Caco-2 (cell line): Measurements from ENCODE around the gene LRP4. TPM values are rescaled to one million over a fixed set of nuclear protein-coding genes. Genes with fewer than 3 reads are reported as not detected.

Source experiments
- BruUV-seq: library from RNA; stranded (reverse); fragments of 400-500 nt; replicated peaks from 2 replicates; lab custom pipeline; 2021; lab: Mats Ljungman, UMichigan
- CTCF ChIA-PET: fragments of 300-600 bp; sonication (Branson Sonifier 250); formaldehyde crosslinking; loops from one replicate; lab custom pipeline; 2022; ENCODE audit warnings: antibody characterized with exemption; lab: Charles Lee
- POLR2A ChIA-PET: fragments of 300-600 bp; sonication (Branson Sonifier 250); formaldehyde crosslinking; loops from one replicate; lab custom pipeline; 2022; ENCODE audit warnings: antibody characterized with exemption; lab: Charles Lee
- DNase-seq, 2 experiments: peaks; one replicate each; pipeline versions ENCODE4 v3.0.0 to v3.0.0-alpha.2; 2020 to 2022
- H3K27me3 ChIP-seq: replicated peaks from 2 replicates; pipeline ENCODE4 v1.6.0; 2011; ENCODE audit warnings: low read length; ENCODE audit not compliant: control insufficient read depth, insufficient read depth
- H3K36me3 ChIP-seq: 2 replicates; pipeline ENCODE4 v1.5.1; 2011; ENCODE audit warnings: low read length; ENCODE audit not compliant: control insufficient read depth, insufficient read depth
- H3K4me1 ChIP-seq: fragments of 250-450 bp; sonication (Bioruptor Pico); 2 replicates; pipeline ENCODE4 v1.5.1; 2020; ENCODE audit warnings: mild to moderate bottlenecking
- H3K4me3 ChIP-seq: 2 replicates; pipeline ENCODE4 v1.5.1; 2011; ENCODE audit warnings: low read depth, mild to moderate bottlenecking, control low read depth, low read length
- H3K9me3 ChIP-seq: fragments of 250-450 bp; sonication (Bioruptor Pico); 2 replicates; pipeline ENCODE4 v1.5.1; 2020; ENCODE audit warnings: mild to moderate bottlenecking, moderate library complexity
- H3K27ac Mint-ChIP-seq: one replicate; pipeline ENCODE4 v1.8.0; 2022; ENCODE audit warnings: mixed read lengths; ENCODE audit not compliant: unreplicated experiment
- H3K27me3 Mint-ChIP-seq: one replicate; pipeline ENCODE4 v1.8.0; 2022; ENCODE audit warnings: mixed read lengths; ENCODE audit not compliant: insufficient read depth, unreplicated experiment
- H3K36me3 Mint-ChIP-seq: one replicate; pipeline ENCODE4 v1.8.0; 2022; ENCODE audit warnings: mild to moderate bottlenecking, mixed read lengths; ENCODE audit not compliant: insufficient read depth, unreplicated experiment
- H3K4me1 Mint-ChIP-seq: one replicate; pipeline ENCODE4 v1.8.0; 2022; ENCODE audit warnings: low read depth, mixed read lengths; ENCODE audit not compliant: unreplicated experiment
- H3K4me3 Mint-ChIP-seq: one replicate; pipeline ENCODE4 v1.8.0; 2022; ENCODE audit warnings: mild to moderate bottlenecking, moderate library complexity, mixed read lengths; ENCODE audit not compliant: unreplicated experiment
- H3K9me3 Mint-ChIP-seq: one replicate; pipeline ENCODE4 v1.8.0; 2022; ENCODE audit warnings: mixed read lengths; ENCODE audit not compliant: unreplicated experiment
- CTCF ChIP-seq, 2 experiments: fragments of 200-600 bp in 1 of 2; IDR thresholded peaks; 1 replicate in 1 of 2; 2 replicates in 1 of 2; pipeline versions ENCODE4 v1.5.1 to v1.8.0; 2011 to 2022; ENCODE audit warnings: antibody characterized with exemption in 1 of 2, control low read depth in 1 of 2, inconsistent platforms in 1 of 2, low read depth in 1 of 2, low read length in 1 of 2, mild to moderate bottlenecking in 1 of 2, moderate library complexity in 1 of 2; ENCODE audit not compliant: insufficient read depth in 1 of 2, severe bottlenecking in 1 of 2, unreplicated experiment in 1 of 2
- intact Hi-C: fragments of 100-400 bp; cut with micrococcal nuclease; formaldehyde crosslinking; loops from one replicate; pipeline ENCODE4 v1.10.0; 2022; ENCODE audit not compliant: unreplicated experiment
- total RNA-seq: library from RNA; stranded (reverse); gene quantifications from 2 replicates; pipeline ENCODE4 v1.2.3, GENCODE V29; 2022

LRP4 gene
- total RNA-seq, 1 experiment from 2014 or later = 11.1 TPM

- intact Hi-C loops = no loop called here
- Mint-ChIP-seq H3K36me3 (no peaks in the 10 kb centered on the region), H3K27ac (no peak overlapping the region), H3K4me3 (no peak overlapping the region), H3K9me3 (no peaks in the 10 kb centered on the region), H3K27me3 (no peaks in the 10 kb centered on the region), H3K4me1 (no peaks in the 10 kb centered on the region)
- POLR2A ChIA-PET = no interaction called here
- CTCF ChIA-PET = no interaction called here
- no TSS peak for BruUV-seq
- Histone ChIP-seq H3K36me3 (no peaks in the 10 kb centered on the region), H3K27me3 (no peaks in the 10 kb centered on the region), H3K9me3 (no peaks in the 10 kb centered on the region), H3K4me1 (no peaks in the 10 kb centered on the region), H3K4me3 (no peak overlapping the region)
- TF ChIP-seq CTCF (IDR thresholded peaks at IDR 0.05; ENCODE audit: insufficient read depth in 1 of 2, low read depth in 1 of 2, low read length in 1 of 2, severe bottlenecking in 1 of 2, unreplicated experiment in 1 of 2) = no peak
- DNase-seq = no peak
These were observed 61.6 kb downstream of the LRP4 start for GRCh38 chr11:46856605-46857343.

GRCh38 chr11:46855863-46856262 is 62.5 kb downstream of the LRP4 start:
- Mint-ChIP-seq H3K4me3 (no peak overlapping the region), H3K9me3 (peaks cover 8% of the 10 kb centered on the region), H3K36me3 (no peaks in the 10 kb centered on the region), H3K27ac (no peak overlapping the region), H3K27me3 (no peaks in the 10 kb centered on the region), H3K4me1 (peaks cover 7% of the 10 kb centered on the region)
- Histone ChIP-seq H3K9me3 (no peaks in the 10 kb centered on the region), H3K4me1 (no peaks in the 10 kb centered on the region), H3K36me3 (no peaks in the 10 kb centered on the region), H3K4me3 (no peak overlapping the region), H3K27me3 (no peaks in the 10 kb centered on the region)
- ChIA-PET POLR2A (no interaction called here), CTCF (no interaction called here)
- no TSS peak for BruUV-seq
- intact Hi-C loops = no loop called here
- TF ChIP-seq CTCF (IDR thresholded peaks at IDR 0.05; ENCODE audit: insufficient read depth in 1 of 2, low read depth in 1 of 2, low read length in 1 of 2, severe bottlenecking in 1 of 2, unreplicated experiment in 1 of 2) = no peak
- no peak for DNase-seq

GRCh38 chr11:46855167-46855566 is 63.2 kb downstream of the LRP4 start:
- Mint-ChIP-seq H3K27ac (no peak overlapping the region), H3K9me3 (peaks cover 12% of the 10 kb centered on the region), H3K4me3 (no peak overlapping the region), H3K4me1 (peaks cover 7% of the 10 kb centered on the region), H3K27me3 (no peaks in the 10 kb centered on the region), H3K36me3 (no peaks in the 10 kb centered on the region)
- Histone ChIP-seq H3K27me3 (no peaks in the 10 kb centered on the region), H3K4me1 (no peaks in the 10 kb centered on the region), H3K4me3 (no peak overlapping the region), H3K9me3 (no peaks in the 10 kb centered on the region), H3K36me3 (no peaks in the 10 kb centered on the region)
- no peak for TF ChIP-seq CTCF (IDR thresholded peaks at IDR 0.05; ENCODE audit: insufficient read depth in 1 of 2, low read depth in 1 of 2, low read length in 1 of 2, severe bottlenecking in 1 of 2, unreplicated experiment in 1 of 2)
- ChIA-PET CTCF (no interaction called here), POLR2A (no interaction called here)
- DNase-seq = no peak
- no TSS peak for BruUV-seq
- intact Hi-C loops = no loop called here
